Ishikawa (cell line): Measurements from ENCODE around the gene TMEM94.

Source experiments
- CEBPB ChIP-seq: IDR thresholded peaks from 2 replicates; pipeline ENCODE4 v1.6.1; 2012
- RAD21 ChIP-seq: IDR thresholded peaks from 2 replicates; pipeline ENCODE4 v1.6.1; 2012; ENCODE audit warnings: low read depth
- TAF1 ChIP-seq: IDR thresholded peaks from 2 replicates; pipeline ENCODE4 v1.6.1; 2012; ENCODE audit warnings: low read depth, mild to moderate bottlenecking

GRCh38 chr17:75505152-75505409 lies 48.6 kb downstream of the TMEM94 start:
- TF ChIP-seq RAD21 (no peak), TAF1 (no peak), CEBPB (no peak)
